ENCODE results near the gene HGD. TPM values are rescaled to one million over a fixed set of nuclear protein-coding genes. Genes with fewer than 3 reads are reported as not detected.

Gene HGD
- total and polyA plus RNA-seq, 10 of the 15 experiments (the other 5 are each of a cell fraction or from before 2014, with no cell fraction given), result 0.18 to 0.81 (median 0.40) TPM; not detected in 6

- TF ChIP-seq E2F8 (IDR thresholded peaks at IDR 0.05; ENCODE audit: low read depth, partially characterized antibody), result no peak
- TF ChIP-seq YBX1 (IDR thresholded peaks at IDR 0.05), result no peak
Measured at GRCh38 chr3:120648290-120648689, 33.7 kb downstream of the HGD start (continued).

GRCh38 chr3:120646771-120647432, 35.1 kb downstream of the HGD start:
- Histone ChIP-seq H3K9me3 (replicated peaks; ENCODE audit: control insufficient read depth, insufficient read depth, low read length) (no peaks in the 10 kb centered on the region), H3K79me2 (ENCODE audit: control insufficient read depth, insufficient read depth, low read length) (no peaks in the 10 kb centered on the region), H3K4me1 (ENCODE audit: control insufficient read depth, insufficient read depth, low read length) (no peaks in the 10 kb centered on the region), H4K20me1 (ENCODE audit: control insufficient read depth, insufficient read depth) (no peaks in the 10 kb centered on the region), H3K27ac (ENCODE audit: control insufficient read depth, insufficient read depth) (no peak overlapping the region), H3K9ac (ENCODE audit: control insufficient read depth, insufficient read depth, low read length) (no peak overlapping the region), H3K36me3 (ENCODE audit: control insufficient read depth in 2 of 2, insufficient read depth in 2 of 2, low read length in 1 of 2) (no peaks in the 10 kb centered on the region), H3K27me3 (replicated peaks in 1 of 2; ENCODE audit: control insufficient read depth in 2 of 2, insufficient read depth in 2 of 2, low read length in 1 of 2) (no peaks in the 10 kb centered on the region), H3K4me3 (no peak overlapping the region), H3K4me2 (ENCODE audit: control insufficient read depth, insufficient read depth) (no peak overlapping the region), H2AFZ (ENCODE audit: control insufficient read depth, low read depth, low read length) (no peak overlapping the region)
- ChIA-PET POLR2A (interaction anchor here (1.1 kb wide), 1 partner anchor 12 kb away, joined by 5 read pairs; no protein-coding TSS in a partner anchor), CTCF (no interaction called here), SMC1A (ENCODE audit: uncharacterized antibody, unreplicated experiment) (interaction anchor here (1.3 to 1.6 kb wide), 2 partner anchors 10 to 148 kb away, joined by 3 to 5 read pairs; no protein-coding TSS in a partner anchor), RAD21 (ENCODE audit: unreplicated experiment) (no interaction called here)
- in situ Hi-C loops (cut with MboI) (no loop called here), intact Hi-C loops (cut with micrococcal nuclease; ENCODE audit: unreplicated experiment) (no loop called here)
- DNase-seq (ENCODE audit: low read depth, low spot score), result no peak
- no peak for FAIRE-seq
- BruUV-seq (replicated peaks), result no TSS peak
- ATAC-seq, result no peak
- 44% methylated on average over 5 of the region's 5 CpGs for WGBS (ENCODE audit: insufficient coverage, insufficient replicate concordance, low lambda C conversion rate, missing lambda C conversion rate)
- TF ChIP-seq NR2F1 (conservative IDR thresholded peaks at IDR 0.05), result no peak
- no peak for TF ChIP-seq YBX1 (IDR thresholded peaks at IDR 0.05)
- no peak for TF ChIP-seq RCOR1 (conservative IDR thresholded peaks at IDR 0.05; ENCODE audit: low read depth, low read length)
- no peak for TF ChIP-seq CUX1 (IDR thresholded peaks at IDR 0.05; ENCODE audit: insufficient replicate concordance, low read depth, low read length)
- no peak for TF ChIP-seq PAX8 (IDR thresholded peaks at IDR 0.05)
- no peak for TF ChIP-seq ASH2L (IDR thresholded peaks at IDR 0.05; ENCODE audit: borderline replicate concordance, low read depth)
- TF ChIP-seq E2F4 (IDR thresholded peaks at IDR 0.05; ENCODE audit: low read depth, low read length), result no peak
- TF ChIP-seq EZH2 (IDR thresholded peaks at IDR 0.05; ENCODE audit: borderline replicate concordance, control insufficient read depth, low read depth, low read length), result no peak
- TF ChIP-seq SMAD1 (IDR thresholded peaks at IDR 0.05; ENCODE audit: low read depth, partially characterized antibody), result no peak
- TF ChIP-seq POLR2AphosphoS5 (IDR thresholded peaks at IDR 0.05; ENCODE audit: low read length), result no peak
- TF ChIP-seq MEF2A (IDR thresholded peaks at IDR 0.05; ENCODE audit: insufficient read depth, low read depth, low read length), result no peak

Data from GM12878 (cell line).